ENCODE results near the gene WDR35.

- no peak for TF ChIP-seq CTCF (IDR thresholded peaks at IDR 0.05)
- TF ChIP-seq POLR2A (IDR thresholded peaks at IDR 0.05): no peak
Measured at GRCh38 chr2:20005067-20005627, 15.2 kb upstream of the WDR35 start.

Measured in breast epithelium (tissue), 3 donors.